ENCODE measurements around the gene RNF167.

Gene RNF167

GRCh38 chr17:4938688-4939545, 1.2 kb upstream of the RNF167 start:
- DNase-seq (ENCODE audit: low read depth in 2 of 2, low spot score in 1 of 2) = no peak

GRCh38 chr17:4939546-4939795, 597 bp upstream of the RNF167 start:
- DNase-seq (ENCODE audit: low read depth in 2 of 2, low spot score in 1 of 2) = no peak

GRCh38 chr17:4940555-4941318, 669 bp downstream of the RNF167 start:
- no peak for DNase-seq (ENCODE audit: low read depth in 2 of 2, low spot score in 1 of 2)

GRCh38 chr17:4941319-4941610, 1.2 kb downstream of the RNF167 start:
- DNase-seq (ENCODE audit: low read depth in 2 of 2, low spot score in 1 of 2) = no peak

GRCh38 chr17:4942760-4943508, 2.9 kb downstream of the RNF167 start:
- no peak for DNase-seq (ENCODE audit: low read depth in 2 of 2, low spot score in 1 of 2)

- DNase-seq (ENCODE audit: low read depth in 2 of 2, low spot score in 1 of 2) = no peak
Measured at GRCh38 chr17:4944163-4944553, 4.1 kb downstream of the RNF167 start.

- DNase-seq (ENCODE audit: low read depth in 2 of 2, low spot score in 1 of 2) = no peak
Measured at GRCh38 chr17:4944554-4945175, 4.6 kb downstream of the RNF167 start.

- DNase-seq (ENCODE audit: low read depth in 2 of 2, low spot score in 1 of 2) = peak; percentile 74 to 77
Measured at GRCh38 chr17:4945176-4945943, 5.3 kb downstream of the RNF167 start.

GRCh38 chr17:4945944-4946280, 5.8 kb downstream of the RNF167 start:
- no peak for DNase-seq (ENCODE audit: low read depth in 2 of 2, low spot score in 1 of 2)

- DNase-seq (ENCODE audit: low read depth in 2 of 2, low spot score in 1 of 2) = no peak
Measured at GRCh38 chr17:4946312-4946976, 6.4 kb downstream of the RNF167 start.

GRCh38 chr17:4947010-4947410, 6.9 kb downstream of the RNF167 start:
- DNase-seq (ENCODE audit: low read depth in 2 of 2, low spot score in 1 of 2) = no peak

GRCh38 chr17:4947411-4948165, 7.5 kb downstream of the RNF167 start:
- DNase-seq (ENCODE audit: low read depth in 2 of 2, low spot score in 1 of 2) = no peak

GRCh38 chr17:4948166-4948930, 8.3 kb downstream of the RNF167 start, which contains the start of gene PFN1:
Gene PFN1, minus strand, starts transcription at chr17:4948530. Its CDS starts 136 bp downstream, at chr17:4948394.
- DNase-seq (ENCODE audit: low read depth in 2 of 2, low spot score in 1 of 2) = peak; percentile 81 to 83

- DNase-seq (ENCODE audit: low read depth in 2 of 2, low spot score in 1 of 2) = no peak
Measured at GRCh38 chr17:4948931-4949320, 8.9 kb downstream of the RNF167 start.

GRCh38 chr17:4949321-4950074, 9.4 kb downstream of the RNF167 start:
- peak in 1 of 2 donors; percentile 61 for DNase-seq (ENCODE audit: low read depth in 2 of 2, low spot score in 1 of 2)

- DNase-seq (ENCODE audit: low read depth in 2 of 2, low spot score in 1 of 2) = no peak
Measured at GRCh38 chr17:4950075-4950745, 10.1 kb downstream of the RNF167 start.

- DNase-seq (ENCODE audit: low read depth in 2 of 2, low spot score in 1 of 2) = no peak
Measured at GRCh38 chr17:4950746-4951204, 10.7 kb downstream of the RNF167 start, which contains the start of gene ENO3. Gene ENO3, plus strand, starts transcription at chr17:4951119. Its CDS starts 711 bp downstream, at chr17:4951830.
